Gastroesophageal sphincter (tissue), 3 donors: ENCODE measurements around the gene GRM8.

Experiments
- CTCF ChIP-seq, 4 experiments: fragments of 200-600 bp in 2 of 4; fragments of 450-650 bp in 2 of 4; sonication (generic) in 1 of 4; IDR thresholded peaks; one replicate each; pipeline ENCODE4 v1.5.1; 2017 to 2019; ENCODE audit warnings: antibody characterized with exemption in 4 of 4, mild to moderate bottlenecking in 2 of 4, moderate library complexity in 2 of 4
- EP300 ChIP-seq: sonication (generic); formaldehyde crosslinking; IDR thresholded peaks from one replicate; pipeline ENCODE4 v1.6.1; 2017; ENCODE audit warnings: antibody characterized with exemption, mild to moderate bottlenecking
- POLR2A ChIP-seq, 2 donors: fragments of 450-650 bp; IDR thresholded peaks; one replicate each; pipeline ENCODE4 v1.6.1; 2017; ENCODE audit warnings: antibody characterized with exemption in 2 of 2, mild to moderate bottlenecking in 2 of 2, moderate library complexity in 1 of 2

GRCh38 chr7:127080576-127080975 lies 172.2 kb downstream of the GRM8 start:
- TF ChIP-seq EP300 = no peak
- TF ChIP-seq CTCF (IDR thresholded peaks at IDR 0.05) = no peak
- TF ChIP-seq POLR2A (IDR thresholded peaks at IDR 0.05) = no peak
